ENCODE measurements around the gene GNE. TPM values are rescaled to one million over a fixed set of nuclear protein-coding genes. Genes with fewer than 3 reads are reported as not detected.

The GNE gene
- total and polyA plus RNA-seq, 8 donors, result 4.4 to 12.7 (median 7.0) TPM

- no peak for ATAC-seq
- no peak for DNase-seq
- 63 to 83% methylated on average over 3 of the region's 3 CpGs for WGBS, 2 donors
- TF ChIP-seq CTCF (IDR thresholded peaks at IDR 0.05), result no peak
- H3K27ac ChIP-seq, result no peak overlapping the region
- FAIRE-seq, result no peak
- H3K27me3 ChIP-seq, result no peaks in the 10 kb centered on the region
- H3K36me3 ChIP-seq, result no peaks in the 10 kb centered on the region
- H3K9me3 ChIP-seq, result no peaks in the 10 kb centered on the region
- H3K4me3 ChIP-seq, result no peak overlapping the region
- intact Hi-C loops (cut with DNase I), result no loop called here
- H3K4me1 ChIP-seq, result no peaks in the 10 kb centered on the region
These were observed 9.8 kb upstream of the GNE start for GRCh38 chr9:36268007-36268427.

GRCh38 chr9:36264896-36265295, 6.6 kb upstream of the GNE start:
- Histone ChIP-seq H3K9me3 (no peaks in the 10 kb centered on the region), H3K36me3 (no peaks in the 10 kb centered on the region), H3K4me3 (no peak overlapping the region), H3K4me1 (no peaks in the 10 kb centered on the region), H3K27ac (no peak overlapping the region), H3K27me3 (no peaks in the 10 kb centered on the region)
- TF ChIP-seq CTCF (IDR thresholded peaks at IDR 0.05), result no peak
- FAIRE-seq, result no peak
- intact Hi-C loops (cut with DNase I), result no loop called here
- 93 to 98% methylated on average over 22 of the region's 22 CpGs for WGBS, 2 donors
- no peak for ATAC-seq
- DNase-seq, result no peak

GRCh38 chr9:36263683-36264082, 5.4 kb upstream of the GNE start:
- no peaks in the 10 kb centered on the region for H3K4me1 ChIP-seq
- intact Hi-C loops (cut with DNase I), result no loop called here
- no peaks in the 10 kb centered on the region for H3K9me3 ChIP-seq
- H3K27ac ChIP-seq, result no peak overlapping the region
- H3K4me3 ChIP-seq, result no peak overlapping the region
- WGBS, 2 donors, result 78 to 85% methylated on average over 2 of the region's 2 CpGs
- ATAC-seq (no peak), DNase-seq (no peak), FAIRE-seq (no peak)
- H3K27me3 ChIP-seq, result no peaks in the 10 kb centered on the region
- TF ChIP-seq CTCF (IDR thresholded peaks at IDR 0.05), result no peak
- H3K36me3 ChIP-seq, result no peaks in the 10 kb centered on the region

GRCh38 chr9:36258996-36259533, 817 bp upstream of the GNE start:
- WGBS, 2 donors, result 37 to 39% methylated on average over 7 of the region's 7 CpGs
- Histone ChIP-seq H3K36me3 (no peaks in the 10 kb centered on the region), H3K4me1 (no peaks in the 10 kb centered on the region), H3K4me3 (peak overlapping the region; percentile 80 to 92 (median 88)), H3K9me3 (no peaks in the 10 kb centered on the region), H3K27ac (peak overlapping the region; percentile 88 to 96 (median 90)), H3K27me3 (no peaks in the 10 kb centered on the region)
- FAIRE-seq (no peak), DNase-seq (peak in 2 of 6 donors; percentile 28 to 31), ATAC-seq (no peak)
- intact Hi-C loops (cut with DNase I), result no loop called here
- no peak for TF ChIP-seq CTCF (IDR thresholded peaks at IDR 0.05)

GRCh38 chr9:36251428-36251827, 6.8 kb downstream of the GNE start:
- WGBS, 2 donors, result 95 to 100% methylated on average over 1 of the region's 1 CpG
- Histone ChIP-seq H3K4me3 (no peak overlapping the region), H3K27ac (no peak overlapping the region), H3K36me3 (no peaks in the 10 kb centered on the region), H3K9me3 (no peaks in the 10 kb centered on the region), H3K27me3 (no peaks in the 10 kb centered on the region), H3K4me1 (no peaks in the 10 kb centered on the region)
- no peak for DNase-seq
- TF ChIP-seq CTCF (IDR thresholded peaks at IDR 0.05), result no peak
- no peak for ATAC-seq
- FAIRE-seq, result no peak
- intact Hi-C loops (cut with DNase I), result loop anchor here in 1 of 3 donors (5.0 kb wide), 1 partner anchor 76 kb away; no protein-coding TSS in a partner anchor

Measured in pancreas (tissue), 10 donors.